Fibroblast of skin of back (primary cell): ENCODE results near the gene RAB6B.
A peak's percentile ranks its signal among the peaks of the same experiment; 100 is the strongest.

Experiments used
- DNase-seq: peaks from one replicate; pipeline ENCODE4 v3.0.0-alpha.2; 2013

The RAB6B gene

GRCh38 chr3:133855772-133856171 lies 39.9 kb downstream of the RAB6B start:
- peak; percentile 39 for DNase-seq

- no peak for DNase-seq
Measured at GRCh38 chr3:133855002-133855370, 40.7 kb downstream of the RAB6B start.

- DNase-seq: no peak
Measured at GRCh38 chr3:133854264-133855001, 41.2 kb downstream of the RAB6B start.

GRCh38 chr3:133853925-133854227 lies 41.8 kb downstream of the RAB6B start:
- no peak for DNase-seq

DNA sequence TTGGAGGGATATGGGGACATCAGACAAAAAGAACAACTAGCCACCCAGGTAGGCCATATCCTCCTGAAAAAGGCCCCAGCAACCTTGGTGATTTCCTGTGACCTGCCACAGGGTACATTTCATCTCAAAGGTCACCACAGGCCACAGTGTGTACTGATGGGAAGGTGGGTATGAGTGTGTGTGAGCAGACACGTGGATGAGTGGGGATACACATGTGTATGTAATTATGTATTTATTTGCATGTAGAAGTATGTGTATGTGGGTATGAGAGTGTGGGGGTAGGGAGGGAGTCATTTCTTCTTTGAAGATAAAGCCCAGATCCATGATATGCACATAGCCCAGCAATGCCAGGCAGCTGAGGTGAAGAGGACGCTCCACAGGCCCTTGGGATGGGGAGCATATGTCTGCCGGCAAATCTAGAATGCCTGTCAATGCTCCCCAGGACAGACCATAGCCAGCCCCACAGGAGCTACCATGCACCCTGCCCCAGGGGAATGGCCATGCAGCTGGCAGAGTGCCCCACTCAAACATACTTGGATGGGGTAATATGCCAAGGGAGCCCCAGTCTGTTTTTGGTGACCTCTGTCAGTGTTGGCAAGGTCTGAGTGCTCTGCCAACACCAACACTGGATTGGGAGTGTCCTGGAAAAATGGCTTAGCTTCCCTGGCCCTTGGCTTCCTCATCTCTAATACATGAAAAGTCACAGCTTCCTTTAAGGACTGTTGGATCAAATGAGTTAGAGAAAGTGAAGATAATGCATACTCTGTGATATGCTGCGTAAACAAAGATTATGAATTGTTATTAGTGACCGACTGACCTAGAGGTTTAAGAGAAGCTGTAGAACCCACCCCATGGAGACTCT lies 42.4 kb downstream of the RAB6B start:
- DNase-seq: no peak

DNA sequence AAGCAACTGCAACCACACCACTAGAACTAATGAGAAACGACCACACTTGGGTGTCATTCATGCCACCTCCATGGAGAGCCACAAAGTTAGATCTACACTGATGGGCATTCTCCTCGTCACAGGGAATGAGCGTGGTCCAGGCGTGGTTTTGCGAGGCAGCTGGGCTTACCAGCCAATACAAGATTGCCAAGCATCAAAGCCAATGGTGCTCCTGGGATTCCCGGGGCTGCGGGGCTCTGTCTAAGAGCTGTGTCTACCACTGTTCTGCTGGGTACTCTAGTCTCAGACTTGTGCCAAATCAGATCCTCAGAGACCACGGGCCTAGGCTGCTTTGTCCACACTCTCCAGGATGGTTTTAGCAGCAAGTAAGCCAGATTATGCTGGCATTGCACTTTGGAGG lies 43.8 kb downstream of the RAB6B start:
- DNase-seq: no peak

GRCh38 chr3:133851266-133851906 lies 44.3 kb downstream of the RAB6B start:
- no peak for DNase-seq

- DNase-seq: no peak
Measured at GRCh38 chr3:133850034-133850433, 45.6 kb downstream of the RAB6B start.

DNA sequence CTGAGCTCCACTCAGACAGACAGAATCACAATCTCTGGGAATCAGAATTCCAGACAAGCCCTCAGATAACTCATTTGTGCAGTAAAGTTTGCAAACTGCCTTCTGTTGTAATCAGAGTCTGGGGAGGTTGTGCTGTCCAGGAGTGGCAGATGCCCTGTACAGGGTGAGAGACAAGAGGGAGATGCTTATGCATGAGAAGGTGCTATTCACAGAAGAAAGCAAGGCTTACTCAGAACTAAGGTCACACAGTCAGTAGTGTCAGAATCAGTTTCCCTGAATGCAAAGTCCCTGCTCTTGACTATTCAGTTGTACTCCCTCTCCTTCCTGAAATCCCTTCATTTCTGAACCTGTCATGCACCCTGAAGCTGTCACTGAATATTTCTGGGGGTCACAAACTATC lies 46.3 kb downstream of the RAB6B start:
- no peak for DNase-seq

DNA sequence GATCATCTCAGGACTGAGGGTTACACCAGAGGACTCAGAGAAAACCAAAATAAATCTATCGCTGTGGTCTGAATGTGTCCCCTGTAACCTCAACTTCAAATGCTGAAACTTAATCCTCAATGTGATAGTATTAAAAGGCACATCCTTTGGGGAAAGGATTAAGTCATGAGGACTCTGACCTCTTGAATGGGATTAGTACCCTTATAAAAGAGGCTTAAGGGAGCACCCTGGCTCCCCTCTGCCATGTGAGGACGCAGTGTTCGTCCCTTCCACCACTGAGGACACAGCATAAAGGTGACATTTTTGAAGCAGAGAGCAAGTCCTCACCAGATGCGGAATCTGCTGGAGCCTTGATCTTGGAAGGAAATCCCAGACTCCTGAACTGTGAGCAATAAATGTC lies 50.6 kb downstream of the RAB6B start:
- no peak for DNase-seq

- peak; percentile 36 for DNase-seq
Measured at GRCh38 chr3:133843634-133844033, 52.0 kb downstream of the RAB6B start.

DNA sequence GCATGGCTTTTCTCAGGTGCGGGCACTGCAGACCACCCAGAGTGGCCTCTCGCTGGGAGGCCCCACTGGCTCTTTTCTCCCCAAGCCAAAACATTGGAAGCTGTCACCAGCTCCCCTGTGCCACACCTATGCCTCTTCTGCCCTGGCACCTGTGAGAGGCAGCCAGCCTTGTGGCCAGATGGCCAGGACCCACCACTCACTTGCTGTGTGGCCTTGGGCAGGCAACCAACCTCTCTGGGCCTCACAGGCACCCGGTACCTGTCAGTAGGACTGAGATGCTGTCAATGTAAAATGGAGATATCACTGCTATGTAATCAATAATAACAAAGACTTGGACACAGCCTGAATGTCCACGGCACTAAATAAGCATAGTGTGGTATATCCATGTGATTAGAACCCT lies 53.5 kb downstream of the RAB6B start:
- no peak for DNase-seq

DNA sequence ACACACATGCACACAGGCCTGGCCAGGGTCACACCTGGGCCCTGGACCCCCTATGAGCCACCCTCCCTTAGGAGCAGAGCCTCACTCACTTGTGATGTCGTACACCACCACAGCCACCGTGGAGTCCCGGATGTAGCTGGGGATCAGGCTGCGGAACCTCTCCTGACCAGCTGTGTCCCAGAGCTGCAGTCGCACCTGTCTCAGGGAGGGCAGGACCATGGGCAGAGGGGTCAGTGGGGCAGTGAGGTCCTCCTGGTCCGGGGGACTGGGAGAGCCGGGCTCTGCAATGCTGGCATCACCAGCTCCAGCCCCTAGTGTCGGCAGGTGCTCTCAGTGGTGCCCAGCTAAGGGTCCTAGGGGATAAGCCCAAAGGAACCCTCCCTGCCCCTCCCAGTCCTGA lies 54.5 kb downstream of the RAB6B start:
- DNase-seq: no peak

- no peak for DNase-seq
Measured at GRCh38 chr3:133840767-133841166, 54.9 kb downstream of the RAB6B start.

GRCh38 chr3:133840055-133840737 lies 55.5 kb downstream of the RAB6B start:
- DNase-seq: no peak

GRCh38 chr3:133838916-133839800 lies 56.5 kb downstream of the RAB6B start:
- no peak for DNase-seq

GRCh38 chr3:133838296-133838789 lies 57.3 kb downstream of the RAB6B start:
- DNase-seq: no peak

DNA sequence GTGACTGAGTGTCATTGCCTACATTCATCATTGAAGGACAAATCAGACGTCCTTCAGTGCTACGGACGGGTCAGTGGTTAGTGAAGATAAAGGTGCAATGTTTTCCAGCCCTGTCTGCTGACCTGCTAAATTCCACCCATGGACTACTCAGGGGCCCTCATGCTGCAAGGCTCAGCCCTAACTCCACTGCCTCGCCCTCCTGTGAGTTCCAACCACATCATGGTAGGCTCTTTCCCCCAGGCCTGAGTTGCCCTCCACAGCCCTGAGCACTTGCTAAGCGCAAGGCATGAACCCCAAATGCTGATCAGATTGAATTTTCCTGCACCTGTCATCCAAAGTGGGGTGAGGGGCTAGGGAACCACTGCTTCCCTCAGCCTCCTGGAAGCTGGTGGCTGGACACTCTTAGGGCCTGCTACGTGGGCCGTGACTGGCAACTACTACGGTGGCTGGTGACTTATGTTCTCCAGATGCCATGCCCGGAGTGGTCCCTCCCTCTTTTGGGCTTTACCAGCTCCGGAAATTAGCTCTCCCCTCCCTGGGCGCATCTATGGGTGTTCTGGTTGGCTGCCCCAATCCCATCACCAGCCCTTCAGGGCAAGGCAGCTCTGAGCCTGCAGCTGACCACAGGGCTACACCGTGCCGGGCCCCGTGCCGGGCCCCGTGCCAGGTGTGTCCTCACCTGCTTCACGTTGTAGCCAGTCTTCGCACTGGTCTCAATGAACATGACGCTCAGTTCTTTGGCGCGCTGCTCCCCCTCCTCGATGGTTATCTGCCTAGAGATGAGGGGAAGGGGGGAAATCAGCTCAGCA lies 58.0 kb downstream of the RAB6B start:
- no peak for DNase-seq

- no peak for DNase-seq
Measured at GRCh38 chr3:133836497-133837158, 59.1 kb downstream of the RAB6B start.

GRCh38 chr3:133835961-133836360 lies 59.7 kb downstream of the RAB6B start:
- no peak for DNase-seq

DNA sequence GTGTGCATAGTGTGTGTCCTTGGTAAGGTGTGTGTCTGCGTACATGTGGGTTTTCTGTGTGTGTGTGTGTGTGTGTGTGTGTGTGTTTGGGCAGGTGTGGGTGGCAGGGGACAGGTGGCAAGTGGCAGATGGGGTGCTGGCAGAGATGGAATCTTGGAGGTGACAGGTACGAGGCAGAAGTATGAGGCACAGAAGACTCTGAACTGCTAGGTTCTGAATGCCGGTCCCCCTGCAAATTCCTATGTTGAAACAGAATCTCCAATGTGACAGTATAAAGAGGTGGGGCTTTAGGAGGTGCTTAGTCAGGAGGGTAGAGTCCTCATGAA lies 60.3 kb downstream of the RAB6B start:
- no peak for DNase-seq
